HL-60 (cell line): Measurements from ENCODE around the gene CNBP.

Source experiments
- CTCF ChIP-seq: IDR thresholded peaks from one replicate; pipeline ENCODE4 v1.5.1; 2011; ENCODE audit warnings: low read length, control low read depth, inconsistent platforms; ENCODE audit not compliant: insufficient read depth
- GABPA ChIP-seq: IDR thresholded peaks from 2 replicates; pipeline ENCODE4 v1.6.1; 2012; ENCODE audit warnings: low read depth
- POLR2AphosphoS5 ChIP-seq: IDR thresholded peaks from 2 replicates; pipeline ENCODE4 v1.6.1; 2012; ENCODE audit warnings: low read depth
- REST ChIP-seq: IDR thresholded peaks from 2 replicates; pipeline ENCODE4 v1.6.1; 2012; ENCODE audit warnings: low read depth; ENCODE audit not compliant: insufficient replicate concordance
- SPI1 ChIP-seq: IDR thresholded peaks from 2 replicates; pipeline ENCODE4 v1.6.1; 2012; ENCODE audit warnings: low read depth, mild to moderate bottlenecking, borderline replicate concordance

DNA sequence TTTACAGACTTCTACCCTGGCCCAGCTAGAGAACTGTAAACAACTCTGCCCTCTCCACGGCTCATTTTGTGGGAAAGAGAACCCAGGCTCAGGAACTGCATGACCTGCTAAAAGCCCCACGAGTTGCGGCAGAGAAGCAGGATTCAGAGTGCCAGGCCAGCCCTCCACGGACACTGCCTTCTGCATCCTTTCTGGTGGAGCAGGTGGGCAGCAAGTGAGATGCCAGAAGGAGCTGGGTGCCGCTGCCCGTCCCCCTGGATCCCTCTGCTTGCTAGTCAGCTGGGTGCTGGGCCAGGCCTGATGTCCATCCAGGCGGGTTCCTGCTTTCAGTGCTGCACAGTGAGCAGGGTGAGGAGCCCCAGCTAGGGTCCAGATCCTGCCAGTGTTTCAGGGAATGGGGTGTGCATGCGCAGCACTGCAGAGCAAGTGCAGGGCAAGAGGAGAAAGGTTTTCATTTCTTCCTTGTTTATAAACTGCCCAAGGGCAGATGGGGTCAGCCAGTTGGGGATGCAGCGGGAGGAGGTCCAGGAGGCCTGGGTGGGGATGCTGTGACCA is 56.9 kb downstream of the CNBP start:
- TF ChIP-seq POLR2AphosphoS5, result peak; percentile 29; the same call in 1 of the 2 replicates
- TF ChIP-seq CTCF, result no peak
- no peak for TF ChIP-seq SPI1
- TF ChIP-seq GABPA, result no peak
- no peak for TF ChIP-seq REST
